Smooth muscle cell (in vitro differentiated cells): ENCODE results near the gene HFE. TPM values are rescaled to one million over a fixed set of nuclear protein-coding genes. Genes with fewer than 3 reads are reported as not detected.
"Not testable (repeated sequence)": the region's sequence is repeated elsewhere in the genome, so short reads cannot be mapped to it uniquely, and the experiment has no call there.

Experiments used
- DNase-seq: peaks from one replicate; lab custom pipeline; 2025; ENCODE audit not compliant: unreplicated experiment; lab: John Stamatoyannopoulos, UW
- H2AFZ ChIP-seq: fragments of 200-600 bp; sonication (generic); 2 replicates; pipeline ENCODE4 v1.6.0; 2016; ENCODE audit warnings: antibody characterized with exemption, low read depth, mild to moderate bottlenecking
- H3F3A ChIP-seq: fragments of 200-600 bp; sonication (generic); 2 replicates; pipeline ENCODE4 v1.6.0; 2017; ENCODE audit warnings: antibody characterized with exemption, low read depth
- H3K27ac ChIP-seq: fragments of 200-600 bp; sonication (generic); 2 replicates; pipeline ENCODE4 v1.5.1; 2016; ENCODE audit warnings: low read depth, mild to moderate bottlenecking
- H3K27me3 ChIP-seq: fragments of 200-600 bp; sonication (generic); 2 replicates; pipeline ENCODE4 v1.6.1; 2016; ENCODE audit warnings: low read depth, mild to moderate bottlenecking
- H3K36me3 ChIP-seq: fragments of 200-600 bp; sonication (generic); 2 replicates; pipeline ENCODE4 v1.5.1; 2016; ENCODE audit warnings: low read depth
- H3K4me1 ChIP-seq: fragments of 200-600 bp; sonication (generic); 2 replicates; pipeline ENCODE4 v1.5.1; 2016; ENCODE audit warnings: low read depth
- H3K4me2 ChIP-seq: fragments of 200-600 bp; sonication (generic); 2 replicates; pipeline ENCODE4 v1.6.0; 2016; ENCODE audit warnings: mild to moderate bottlenecking
- H3K4me3 ChIP-seq: fragments of 200-600 bp; sonication (generic); 2 replicates; pipeline ENCODE4 v1.5.1; 2016; ENCODE audit warnings: mild to moderate bottlenecking
- H3K79me2 ChIP-seq: fragments of 200-600 bp; sonication (generic); 2 replicates; pipeline ENCODE4 v1.6.0; 2016; ENCODE audit warnings: low read depth, mild to moderate bottlenecking
- H3K9ac ChIP-seq: fragments of 200-600 bp; sonication (generic); 2 replicates; pipeline ENCODE4 v1.6.0; 2016; ENCODE audit warnings: low read depth
- H3K9me3 ChIP-seq: fragments of 200-600 bp; sonication (generic); replicated peaks from 2 replicates; pipeline ENCODE4 v1.5.1; 2016; ENCODE audit warnings: low read depth
- H4K20me1 ChIP-seq: fragments of 200-600 bp; sonication (generic); 2 replicates; pipeline ENCODE4 v1.6.0; 2016; ENCODE audit warnings: low read depth
- WGBS: methylation state at CpG from one replicate; pipeline ENCODE4 v1.1.7; 2016; ENCODE audit warnings: low lambda C conversion rate; 5-methylcytosine and 5-hydroxymethylcytosine counted together
- polyA plus RNA-seq: library from polyadenylated mRNA; unstranded; fragments of >200 nt; fragmentation: Nextera tagmentation; extraction: Ambion mirVana; gene quantifications from 2 replicates; pipeline ENCODE4 v1.2.1, GENCODE V29; 2016
- total RNA-seq: library from RNA; depleted of rRNA; stranded (reverse); fragments of >200 nt; gene quantifications from 2 replicates; pipeline ENCODE4 v1.2.3, GENCODE V29; 2014
- TF ChIP-seq, protein P1 (sequence below): fragments of 200-600 bp; sonication (generic); IDR thresholded peaks from 2 replicates; pipeline ENCODE4 v1.5.1; 2017; ENCODE audit warnings: borderline replicate concordance, mild to moderate bottlenecking, antibody characterized with exemption; ENCODE audit not compliant: insufficient read depth, poor library complexity, severe bottlenecking

HFE gene
- total and polyA plus RNA-seq, 2 experiments from 2014 or later = 2.1 to 4.9 TPM

GRCh38 chr6:26113570-26113969 is 26.3 kb downstream of the HFE start:
- H3K27ac ChIP-seq = no peak overlapping the region
- H3K9me3 ChIP-seq = no peaks in the 10 kb centered on the region
- TF ChIP-seq, protein P1, sequence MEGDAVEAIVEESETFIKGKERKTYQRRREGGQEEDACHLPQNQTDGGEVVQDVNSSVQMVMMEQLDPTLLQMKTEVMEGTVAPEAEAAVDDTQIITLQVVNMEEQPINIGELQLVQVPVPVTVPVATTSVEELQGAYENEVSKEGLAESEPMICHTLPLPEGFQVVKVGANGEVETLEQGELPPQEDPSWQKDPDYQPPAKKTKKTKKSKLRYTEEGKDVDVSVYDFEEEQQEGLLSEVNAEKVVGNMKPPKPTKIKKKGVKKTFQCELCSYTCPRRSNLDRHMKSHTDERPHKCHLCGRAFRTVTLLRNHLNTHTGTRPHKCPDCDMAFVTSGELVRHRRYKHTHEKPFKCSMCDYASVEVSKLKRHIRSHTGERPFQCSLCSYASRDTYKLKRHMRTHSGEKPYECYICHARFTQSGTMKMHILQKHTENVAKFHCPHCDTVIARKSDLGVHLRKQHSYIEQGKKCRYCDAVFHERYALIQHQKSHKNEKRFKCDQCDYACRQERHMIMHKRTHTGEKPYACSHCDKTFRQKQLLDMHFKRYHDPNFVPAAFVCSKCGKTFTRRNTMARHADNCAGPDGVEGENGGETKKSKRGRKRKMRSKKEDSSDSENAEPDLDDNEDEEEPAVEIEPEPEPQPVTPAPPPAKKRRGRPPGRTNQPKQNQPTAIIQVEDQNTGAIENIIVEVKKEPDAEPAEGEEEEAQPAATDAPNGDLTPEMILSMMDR = no peak
- H3K79me2 ChIP-seq = no peaks in the 10 kb centered on the region
- no peak overlapping the region for H3K9ac ChIP-seq
- no peak overlapping the region for H3K4me3 ChIP-seq
- DNase-seq = no peak
- no peaks in the 10 kb centered on the region for H3K4me1 ChIP-seq
- no peak overlapping the region for H2AFZ ChIP-seq
- no peaks in the 10 kb centered on the region for H3K27me3 ChIP-seq
- H4K20me1 ChIP-seq = no peaks in the 10 kb centered on the region
- H3F3A ChIP-seq = no peaks in the 10 kb centered on the region
- H3K36me3 ChIP-seq = no peaks in the 10 kb centered on the region
- no peak overlapping the region for H3K4me2 ChIP-seq

- no peak overlapping the region for H2AFZ ChIP-seq
- H3F3A ChIP-seq = no peaks in the 10 kb centered on the region
- no peak for DNase-seq
- H3K79me2 ChIP-seq = no peaks in the 10 kb centered on the region
- H3K4me2 ChIP-seq = no peak overlapping the region
- no peaks in the 10 kb centered on the region for H3K9me3 ChIP-seq
- H3K36me3 ChIP-seq = no peaks in the 10 kb centered on the region
- no peak overlapping the region for H3K27ac ChIP-seq
- 96% methylated on average over 5 of the region's 5 CpGs for WGBS
- H3K27me3 ChIP-seq = no peaks in the 10 kb centered on the region
- no peaks in the 10 kb centered on the region for H4K20me1 ChIP-seq
- H3K4me1 ChIP-seq = peaks cover 5% of the 10 kb centered on the region
- H3K4me3 ChIP-seq = no peak overlapping the region
- H3K9ac ChIP-seq = no peak overlapping the region
- TF ChIP-seq, protein P1 = no peak
Measured at GRCh38 chr6:26115226-26115625, 28.0 kb downstream of the HFE start.

DNA sequence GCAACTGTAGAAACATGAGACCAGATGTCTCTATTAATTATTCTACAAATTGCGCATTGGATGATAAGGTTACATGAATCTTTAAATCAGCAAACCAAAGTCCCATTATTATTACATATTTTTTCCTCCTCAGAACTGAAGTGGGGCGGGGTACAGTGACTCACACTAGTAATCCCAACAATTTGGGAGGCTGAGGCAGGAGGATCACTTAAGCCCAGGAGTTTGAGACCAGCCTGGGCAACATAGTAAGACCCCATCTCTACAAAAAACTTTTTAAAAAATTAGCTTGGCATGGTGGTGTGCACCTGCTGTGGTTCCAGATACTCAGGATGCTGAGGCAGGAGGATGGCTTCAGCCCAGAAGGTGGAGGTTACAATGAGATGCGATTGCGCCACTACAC is 29.0 kb downstream of the HFE start:
- Histone ChIP-seq H2AFZ (no peak overlapping the region), H3K4me2 (no peak overlapping the region), H3K36me3 (no peaks in the 10 kb centered on the region), H3K9me3 (no peaks in the 10 kb centered on the region), H4K20me1 (no peaks in the 10 kb centered on the region), H3K4me1 (peaks cover 5% of the 10 kb centered on the region), H3K27me3 (no peaks in the 10 kb centered on the region), H3K27ac (no peak overlapping the region), H3K4me3 (no peak overlapping the region), H3F3A (no peaks in the 10 kb centered on the region), H3K9ac (no peak overlapping the region), H3K79me2 (no peaks in the 10 kb centered on the region)
- 98% methylated on average over 4 of the region's 4 CpGs for WGBS
- no peak for DNase-seq
- TF ChIP-seq, protein P1 = no peak

DNA sequence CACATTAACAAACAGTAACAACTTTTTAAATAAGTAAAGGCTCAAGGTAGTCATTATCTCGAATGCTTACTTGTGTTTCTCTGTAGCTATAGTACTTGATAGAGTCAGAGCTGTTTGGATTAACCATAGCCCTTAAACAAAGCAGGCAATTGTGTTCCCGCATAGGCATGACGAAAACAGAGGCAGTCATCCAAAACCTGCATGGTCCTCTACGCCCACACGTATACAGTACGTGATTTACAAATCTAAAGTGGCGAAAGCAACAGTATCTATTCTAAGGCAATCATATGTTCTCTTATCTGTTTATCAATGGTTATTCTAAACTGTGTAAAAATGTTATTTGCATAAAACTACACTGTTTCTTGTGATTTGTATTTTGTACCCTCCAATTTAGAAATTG is 31.8 kb downstream of the HFE start:
- TF ChIP-seq, protein P1 = no peak
- WGBS = 55% methylated on average over 7 of the region's 7 CpGs
- H3K27ac ChIP-seq = no peak overlapping the region

GRCh38 chr6:26120115-26120514 is 32.9 kb downstream of the HFE start:
- H3K4me2 ChIP-seq, H3K27ac ChIP-seq, DNase-seq, H3K79me2 ChIP-seq, H2AFZ ChIP-seq, H3K4me1 ChIP-seq, H3K4me3 ChIP-seq, H3K9me3 ChIP-seq, H3K9ac ChIP-seq, H3F3A ChIP-seq, H3K27me3 ChIP-seq, H3K36me3 ChIP-seq: not testable (repeated sequence)
- 97% methylated on average over 8 of the region's 8 CpGs for WGBS
- peaks cover 10% of the 10 kb centered on the region for H4K20me1 ChIP-seq

More for the DNA sequence above, 31.8 kb downstream of the HFE start:
- peaks cover 5% of the 10 kb centered on the region for H3K4me1 ChIP-seq
- H3K9ac ChIP-seq = no peak overlapping the region
- H2AFZ ChIP-seq = no peak overlapping the region
- DNase-seq = no peak
- H3K4me2 ChIP-seq = no peak overlapping the region
- H3F3A ChIP-seq = no peaks in the 10 kb centered on the region
- H3K79me2 ChIP-seq = no peaks in the 10 kb centered on the region
- H3K4me3 ChIP-seq = no peak overlapping the region
- H3K36me3 ChIP-seq = no peaks in the 10 kb centered on the region
- no peaks in the 10 kb centered on the region for H3K27me3 ChIP-seq
- no peaks in the 10 kb centered on the region for H3K9me3 ChIP-seq
- H4K20me1 ChIP-seq = no peaks in the 10 kb centered on the region
